HCT116 (cell line): ENCODE data around the gene LMO2. TPM values are rescaled to one million over a fixed set of nuclear protein-coding genes. Genes with fewer than 3 reads are reported as not detected.
"Not testable (repeated sequence)": the region's sequence is repeated elsewhere in the genome, so short reads cannot be mapped to it uniquely, and the experiment has no call there.

Experiments used
- ATAC-seq: fragments of 200-7000 bp; cut with Tn5 transposase; 2 replicates; pipeline ENCODE4 v1.9.1; 2020; ENCODE audit warnings: mild to moderate bottlenecking, moderate library complexity
- BruUV-seq: library from RNA; stranded (reverse); fragments of 400-500 nt; replicated peaks from 2 replicates; lab custom pipeline; 2021; lab: Mats Ljungman, UMichigan
- CTCF ChIA-PET: fragments of 300-600 bp; sonication (Branson Sonifier 250); formaldehyde crosslinking; loops from one replicate; lab custom pipeline; 2021; ENCODE audit warnings: antibody characterized with exemption; lab: Charles Lee
- POLR2A ChIA-PET: fragments of 300-600, 350-600 bp; sonication (Branson Sonifier 250); formaldehyde crosslinking; loops from one replicate; lab custom pipeline; 2021; ENCODE audit warnings: antibody characterized with exemption; lab: Charles Lee
- RAD21 ChIA-PET, 2 experiments: fragments of 300-600 bp; sonication (Branson Sonifier 250); formaldehyde crosslinking; loops; one replicate each; lab custom pipeline; 2023; ENCODE audit warnings: low total read pairs in 2 of 2; ENCODE audit not compliant: uncharacterized antibody in 2 of 2, unreplicated experiment in 2 of 2, low non-redundant PET in 1 of 2; lab: Charles Lee
- DNase-seq: peaks from one replicate; pipeline ENCODE4 v3.0.0-alpha.2; 2010; ENCODE audit warnings: low read depth, low spot score
- H2AFZ ChIP-seq: fragments of 200-600 bp; shearing (Covaris generic), sonication (generic); 2 replicates; pipeline ENCODE4 v1.6.1; 2017; ENCODE audit warnings: low read depth, mixed run types, mixed read lengths, antibody characterized with exemption, low read length; ENCODE audit not compliant: poor library complexity, severe bottlenecking
- H3K27ac ChIP-seq: 2 replicates; pipeline ENCODE4 v1.5.1; 2012; ENCODE audit warnings: low read depth, low read length
- H3K27me3 ChIP-seq: fragments of 200-600 bp; sonication (generic); 2 replicates; pipeline ENCODE4 v1.6.1; 2016; ENCODE audit warnings: mixed run types, low read length, mixed read lengths; ENCODE audit not compliant: insufficient read depth
- H3K36me3 ChIP-seq, 2 experiments: fragments of 200-500 bp in 1 of 2; fragments of 200-600 bp in 1 of 2; sonication (Bioruptor generic) in 1 of 2; sonication (generic) in 1 of 2; 2 replicates each; pipeline versions ENCODE4 v1.5.1 to v1.6.1; 2014 to 2016; ENCODE audit warnings: low read length in 2 of 2, inconsistent platforms in 1 of 2, mixed read lengths in 1 of 2, mixed run types in 1 of 2; ENCODE audit not compliant: insufficient read depth in 2 of 2, control insufficient read depth in 1 of 2
- H3K4me1 ChIP-seq, 2 experiments: fragments of 200-600 bp in 1 of 2; sonication (generic) in 1 of 2; 2 replicates each; pipeline versions ENCODE4 v1.5.1 to v1.6.1; 2012 to 2017; ENCODE audit warnings: low read length in 2 of 2, inconsistent platforms in 1 of 2, mild to moderate bottlenecking in 1 of 2, mixed read lengths in 1 of 2, mixed run types in 1 of 2, moderate library complexity in 1 of 2; ENCODE audit not compliant: insufficient read depth in 2 of 2, control insufficient read depth in 1 of 2
- H3K4me2 ChIP-seq: fragments of 200-600 bp; sonication (generic); 2 replicates; pipeline ENCODE4 v1.6.1; 2017; ENCODE audit warnings: mixed run types, low read length, mixed read lengths
- H3K4me3 ChIP-seq, 2 experiments: fragments of 200-600 bp in 1 of 2; sonication (generic) in 1 of 2; replicated peaks in 1 of 2; 2 replicates each; pipeline ENCODE4 v1.5.1; 2011 to 2016; ENCODE audit warnings: low read length in 2 of 2, control low read depth in 1 of 2, low read depth in 1 of 2, mild to moderate bottlenecking in 1 of 2, mixed read lengths in 1 of 2, mixed run types in 1 of 2
- H3K79me2 ChIP-seq: fragments of 200-600 bp; sonication (generic); 2 replicates; pipeline ENCODE4 v1.6.1; 2017; ENCODE audit warnings: mild to moderate bottlenecking, mixed run types, low read length, moderate library complexity, mixed read lengths; ENCODE audit not compliant: insufficient read depth
- H3K9ac ChIP-seq: fragments of 200-600 bp; sonication (generic); 2 replicates; pipeline ENCODE4 v1.6.1; 2016; ENCODE audit warnings: low read length, mixed read lengths
- H3K9me2 ChIP-seq: fragments of 200-600 bp; sonication (generic), shearing (Covaris generic); 2 replicates; pipeline ENCODE4 v1.6.1; 2017; ENCODE audit warnings: mixed run types, mild to moderate bottlenecking, moderate library complexity; ENCODE audit not compliant: insufficient read depth
- H3K9me3 ChIP-seq, 2 experiments: fragments of 200-500 bp in 1 of 2; fragments of 200-600 bp in 1 of 2; sonication (Bioruptor generic) in 1 of 2; sonication (generic) in 1 of 2; 2 replicates each; pipeline ENCODE4 v1.6.1; 2014 to 2017; ENCODE audit warnings: low read length in 2 of 2, mixed read lengths in 2 of 2, inconsistent platforms in 1 of 2, low read depth in 1 of 2, mild to moderate bottlenecking in 1 of 2, mixed run types in 1 of 2, moderate library complexity in 1 of 2; ENCODE audit not compliant: control insufficient read depth in 1 of 2, insufficient read depth in 1 of 2
- H4K20me1 ChIP-seq: fragments of 200-600 bp; sonication (generic), shearing (Covaris generic); 2 replicates; pipeline ENCODE4 v1.6.1; 2017; ENCODE audit warnings: mixed run types, mild to moderate bottlenecking, moderate library complexity; ENCODE audit not compliant: insufficient read depth
- EGR1 ChIP-seq: IDR thresholded peaks from 2 replicates; pipeline ENCODE4 v1.6.1; 2012; ENCODE audit warnings: low read depth
- FOSL1 ChIP-seq: IDR thresholded peaks from 2 replicates; pipeline ENCODE4 v1.6.1; 2012; ENCODE audit warnings: low read depth
- RAD21 ChIP-seq: IDR thresholded peaks from 2 replicates; pipeline ENCODE4 v1.6.1; 2012; ENCODE audit warnings: low read depth, mild to moderate bottlenecking
- SIN3A ChIP-seq: IDR thresholded peaks from 2 replicates; pipeline ENCODE4 v1.6.1; 2012; ENCODE audit warnings: low read depth
- SRF ChIP-seq: IDR thresholded peaks from 2 replicates; pipeline ENCODE4 v1.6.1; 2012; ENCODE audit warnings: low read depth
- intact Hi-C: fragments of 100-400 bp; cut with micrococcal nuclease; formaldehyde crosslinking; loops from 2 replicates; pipeline ENCODE4 v1.10.0; 2022
- total RNA-seq: library from RNA; stranded (reverse); gene quantifications from one replicate; pipeline ENCODE4 v1.2.1, GENCODE V29; 2021; ENCODE audit not compliant: unreplicated experiment

LMO2 gene
- total RNA-seq, 1 experiment from 2014 or later, result 2.8 TPM

GRCh38 chr11:33920838-33921613, 29.1 kb upstream of the LMO2 start:
- H3K27me3 ChIP-seq, result peaks cover 6% of the 10 kb centered on the region; the same call in 1 of the 2 replicates
- H3K9ac ChIP-seq, result no peak overlapping the region
- RAD21 ChIA-PET, result no interaction called here
- CTCF ChIA-PET, result no interaction called here
- ATAC-seq (no peak), DNase-seq (no peak)
- H2AFZ ChIP-seq, result no peak overlapping the region
- no peak overlapping the region for H3K4me2 ChIP-seq
- no peaks in the 10 kb centered on the region for H4K20me1 ChIP-seq
- POLR2A ChIA-PET, result no interaction called here
- no peaks in the 10 kb centered on the region for H3K9me3 ChIP-seq
- H3K4me3 ChIP-seq, result no peak overlapping the region
- intact Hi-C loops, result no loop called here
- BruUV-seq, result no TSS peak
- no peak overlapping the region for H3K27ac ChIP-seq
- H3K36me3 ChIP-seq, result no peaks in the 10 kb centered on the region
- no peaks in the 10 kb centered on the region for H3K79me2 ChIP-seq
- TF ChIP-seq SIN3A (no peak), SRF (no peak), EGR1 (no peak)
- TF ChIP-seq, all 23 proteins: peak for 0
- Histone ChIP-seq H3K9me2 (no peaks in the 10 kb centered on the region), H3K4me1 (no peaks in the 10 kb centered on the region)

GRCh38 chr11:33919645-33920044, 27.8 kb upstream of the LMO2 start:
- ChIA-PET CTCF (no interaction called here), POLR2A (no interaction called here), RAD21 (no interaction called here)
- no peaks in the 10 kb centered on the region for H4K20me1 ChIP-seq
- DNase-seq, result no peak
- no peak overlapping the region for H2AFZ ChIP-seq
- H3K9me3 ChIP-seq, result no peaks in the 10 kb centered on the region
- intact Hi-C loops, result no loop called here
- H3K9ac ChIP-seq, result no peak overlapping the region
- no peak overlapping the region for H3K27ac ChIP-seq
- no peaks in the 10 kb centered on the region for H3K36me3 ChIP-seq
- no peak for ATAC-seq
- peaks cover 6% of the 10 kb centered on the region; the same call in 1 of the 2 replicates for H3K27me3 ChIP-seq
- no peaks in the 10 kb centered on the region for H3K9me2 ChIP-seq
- BruUV-seq, result no TSS peak
- TF ChIP-seq FOSL1, result no peak
- TF ChIP-seq RAD21, result no peak
- no peak overlapping the region for H3K4me3 ChIP-seq
- H3K4me2 ChIP-seq, result no peak overlapping the region
- H3K79me2 ChIP-seq, result no peaks in the 10 kb centered on the region
- no peaks in the 10 kb centered on the region for H3K4me1 ChIP-seq

- H3K4me1 ChIP-seq, H3K36me3 ChIP-seq, ATAC-seq, H3K27me3 ChIP-seq, DNase-seq, CTCF ChIA-PET, H3K79me2 ChIP-seq, H3K4me2 ChIP-seq, intact Hi-C loops, H3K4me3 ChIP-seq, H3K9me2 ChIP-seq, H3K9me3 ChIP-seq, H4K20me1 ChIP-seq, H3K9ac ChIP-seq, POLR2A ChIA-PET, H2AFZ ChIP-seq, BruUV-seq, RAD21 ChIA-PET, H3K27ac ChIP-seq: not testable (repeated sequence)
Measured at GRCh38 chr11:33917402-33917801, 25.5 kb upstream of the LMO2 start.
